Measurements from ENCODE around the gene LRRC58.

- TF ChIP-seq ZNF614 (CRISPR knock-in tag; IDR thresholded peaks at IDR 0.05; ENCODE audit: borderline replicate concordance): no peak
- TF ChIP-seq ZNF414 (CRISPR knock-in tag; IDR thresholded peaks at IDR 0.05): no peak
- no peak for TF ChIP-seq ZNF598 (CRISPR knock-in tag; IDR thresholded peaks at IDR 0.05; ENCODE audit: borderline replicate concordance)
- TF ChIP-seq PITX1 (CRISPR knock-in tag; IDR thresholded peaks at IDR 0.05): no peak
- no peak for TF ChIP-seq PHB2 (IDR thresholded peaks at IDR 0.05; ENCODE audit: partially characterized antibody)
- no peak for TF ChIP-seq SNAPC5 (CRISPR knock-in tag; IDR thresholded peaks at IDR 0.05; ENCODE audit: borderline replicate concordance)
- no peak for TF ChIP-seq HDAC2 (CRISPR knock-in tag; IDR thresholded peaks at IDR 0.05)
- TF ChIP-seq RERE (CRISPR knock-in tag; IDR thresholded peaks at IDR 0.05; ENCODE audit: low read depth): no peak
- TF ChIP-seq, protein P1, sequence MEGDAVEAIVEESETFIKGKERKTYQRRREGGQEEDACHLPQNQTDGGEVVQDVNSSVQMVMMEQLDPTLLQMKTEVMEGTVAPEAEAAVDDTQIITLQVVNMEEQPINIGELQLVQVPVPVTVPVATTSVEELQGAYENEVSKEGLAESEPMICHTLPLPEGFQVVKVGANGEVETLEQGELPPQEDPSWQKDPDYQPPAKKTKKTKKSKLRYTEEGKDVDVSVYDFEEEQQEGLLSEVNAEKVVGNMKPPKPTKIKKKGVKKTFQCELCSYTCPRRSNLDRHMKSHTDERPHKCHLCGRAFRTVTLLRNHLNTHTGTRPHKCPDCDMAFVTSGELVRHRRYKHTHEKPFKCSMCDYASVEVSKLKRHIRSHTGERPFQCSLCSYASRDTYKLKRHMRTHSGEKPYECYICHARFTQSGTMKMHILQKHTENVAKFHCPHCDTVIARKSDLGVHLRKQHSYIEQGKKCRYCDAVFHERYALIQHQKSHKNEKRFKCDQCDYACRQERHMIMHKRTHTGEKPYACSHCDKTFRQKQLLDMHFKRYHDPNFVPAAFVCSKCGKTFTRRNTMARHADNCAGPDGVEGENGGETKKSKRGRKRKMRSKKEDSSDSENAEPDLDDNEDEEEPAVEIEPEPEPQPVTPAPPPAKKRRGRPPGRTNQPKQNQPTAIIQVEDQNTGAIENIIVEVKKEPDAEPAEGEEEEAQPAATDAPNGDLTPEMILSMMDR (CRISPR knock-in tag; IDR thresholded peaks at IDR 0.05): no peak
- TF ChIP-seq ZNF350 (CRISPR knock-in tag; IDR thresholded peaks at IDR 0.05; ENCODE audit: borderline replicate concordance, low read depth): no peak
- no peak for TF ChIP-seq ZNF256 (CRISPR knock-in tag; conservative IDR thresholded peaks at IDR 0.05)
- TF ChIP-seq CEBPB (IDR thresholded peaks at IDR 0.05; ENCODE audit: borderline replicate concordance, low read depth, low read length): no peak
- no peak for TF ChIP-seq YY1 (IDR thresholded peaks at IDR 0.05; ENCODE audit: insufficient read depth, insufficient replicate concordance, low read depth, low read length)
- no peak for TF ChIP-seq ZNF644 (CRISPR knock-in tag; IDR thresholded peaks at IDR 0.05; ENCODE audit: low read depth)
These were observed 14.9 kb upstream of the LRRC58 start for GRCh38 chr3:120364101-120364500.

All from HepG2 (cell line).